ENCODE measurements around the gene C1QTNF12.

The C1QTNF12 gene

DNA sequence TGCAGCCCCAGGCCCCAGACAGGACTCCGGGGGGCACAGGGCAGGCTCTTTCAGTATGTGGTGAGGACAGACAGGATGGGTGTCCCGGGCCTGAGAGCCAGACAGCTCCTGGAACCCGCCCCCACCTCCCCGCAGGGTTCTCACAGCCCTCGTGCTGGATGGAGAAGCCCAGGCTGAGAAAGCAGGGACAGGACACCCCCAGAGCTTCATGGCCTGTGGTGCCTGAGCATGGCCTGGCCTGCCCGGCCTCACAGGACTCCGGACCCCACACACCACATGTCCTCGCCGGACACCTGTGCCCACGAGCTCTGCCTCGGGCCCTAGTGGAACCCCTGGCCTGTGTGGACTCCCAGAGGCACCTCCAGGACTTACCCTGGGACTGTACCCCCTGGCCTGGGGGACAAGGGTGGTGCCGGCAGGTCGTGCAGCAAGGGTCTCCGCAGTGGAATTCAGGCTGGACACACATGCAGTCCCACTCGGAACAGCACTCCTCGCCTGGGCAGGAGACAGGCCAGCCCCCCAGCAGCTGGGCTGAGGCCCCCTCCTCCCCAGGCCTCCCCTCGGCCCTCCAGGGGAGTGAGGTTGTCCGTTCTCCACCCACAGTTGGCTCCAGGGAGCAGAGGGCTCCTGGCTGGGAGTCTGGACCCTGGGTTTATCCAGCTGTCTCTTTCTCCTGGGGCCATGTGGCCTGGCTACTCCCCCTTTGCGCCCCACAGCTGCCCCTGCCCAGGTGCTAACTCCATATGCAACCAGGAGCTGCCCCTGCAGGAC lies 41.3 kb downstream of the C1QTNF12 start:
- Histone ChIP-seq H3K4me3 (replicated peaks; ENCODE audit: insufficient read depth, low read length) (no peak overlapping the region), H3K27ac (replicated peaks) (no peak overlapping the region), H3K27me3 (ENCODE audit: insufficient read depth, poor library complexity, severe bottlenecking) (peaks cover 56% of the 10 kb centered on the region)
- no peak for DNase-seq (ENCODE audit: low read depth in 1 of 2, low spot score in 1 of 2)
- TF ChIP-seq SPI1 (IDR thresholded peaks at IDR 0.05; ENCODE audit: borderline replicate concordance, low read depth), result no peak

DNA sequence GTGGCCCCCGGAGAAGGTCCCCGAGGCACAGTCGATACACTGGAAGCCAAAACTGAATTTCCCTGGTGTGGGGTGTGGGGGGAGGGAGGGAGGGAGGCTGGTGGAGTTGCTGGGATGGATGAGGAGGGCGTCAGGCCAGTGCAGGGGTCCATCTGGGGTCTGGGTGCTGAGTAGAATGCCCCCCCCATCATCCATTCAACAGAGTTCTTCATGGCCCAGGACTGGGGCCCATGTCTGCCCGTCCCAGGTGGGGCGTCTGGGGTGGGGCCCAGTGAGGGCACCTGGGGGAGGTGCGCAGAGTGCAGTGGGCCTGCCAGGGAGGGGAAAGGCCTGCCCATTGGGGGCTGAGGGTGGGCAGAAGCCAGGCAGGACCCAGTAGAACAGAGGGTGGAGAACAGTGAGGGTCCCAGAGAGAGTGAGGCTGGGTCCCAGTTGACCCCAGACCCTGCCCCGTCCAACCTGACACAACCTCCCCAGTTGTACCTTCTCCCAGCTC lies 42.0 kb downstream of the C1QTNF12 start:
- TF ChIP-seq, protein P1, sequence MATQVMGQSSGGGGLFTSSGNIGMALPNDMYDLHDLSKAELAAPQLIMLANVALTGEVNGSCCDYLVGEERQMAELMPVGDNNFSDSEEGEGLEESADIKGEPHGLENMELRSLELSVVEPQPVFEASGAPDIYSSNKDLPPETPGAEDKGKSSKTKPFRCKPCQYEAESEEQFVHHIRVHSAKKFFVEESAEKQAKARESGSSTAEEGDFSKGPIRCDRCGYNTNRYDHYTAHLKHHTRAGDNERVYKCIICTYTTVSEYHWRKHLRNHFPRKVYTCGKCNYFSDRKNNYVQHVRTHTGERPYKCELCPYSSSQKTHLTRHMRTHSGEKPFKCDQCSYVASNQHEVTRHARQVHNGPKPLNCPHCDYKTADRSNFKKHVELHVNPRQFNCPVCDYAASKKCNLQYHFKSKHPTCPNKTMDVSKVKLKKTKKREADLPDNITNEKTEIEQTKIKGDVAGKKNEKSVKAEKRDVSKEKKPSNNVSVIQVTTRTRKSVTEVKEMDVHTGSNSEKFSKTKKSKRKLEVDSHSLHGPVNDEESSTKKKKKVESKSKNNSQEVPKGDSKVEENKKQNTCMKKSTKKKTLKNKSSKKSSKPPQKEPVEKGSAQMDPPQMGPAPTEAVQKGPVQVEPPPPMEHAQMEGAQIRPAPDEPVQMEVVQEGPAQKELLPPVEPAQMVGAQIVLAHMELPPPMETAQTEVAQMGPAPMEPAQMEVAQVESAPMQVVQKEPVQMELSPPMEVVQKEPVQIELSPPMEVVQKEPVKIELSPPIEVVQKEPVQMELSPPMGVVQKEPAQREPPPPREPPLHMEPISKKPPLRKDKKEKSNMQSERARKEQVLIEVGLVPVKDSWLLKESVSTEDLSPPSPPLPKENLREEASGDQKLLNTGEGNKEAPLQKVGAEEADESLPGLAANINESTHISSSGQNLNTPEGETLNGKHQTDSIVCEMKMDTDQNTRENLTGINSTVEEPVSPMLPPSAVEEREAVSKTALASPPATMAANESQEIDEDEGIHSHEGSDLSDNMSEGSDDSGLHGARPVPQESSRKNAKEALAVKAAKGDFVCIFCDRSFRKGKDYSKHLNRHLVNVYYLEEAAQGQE (IDR thresholded peaks at IDR 0.05; ENCODE audit: insufficient replicate concordance, low read depth), result no peak
- TF ChIP-seq, protein P2, sequence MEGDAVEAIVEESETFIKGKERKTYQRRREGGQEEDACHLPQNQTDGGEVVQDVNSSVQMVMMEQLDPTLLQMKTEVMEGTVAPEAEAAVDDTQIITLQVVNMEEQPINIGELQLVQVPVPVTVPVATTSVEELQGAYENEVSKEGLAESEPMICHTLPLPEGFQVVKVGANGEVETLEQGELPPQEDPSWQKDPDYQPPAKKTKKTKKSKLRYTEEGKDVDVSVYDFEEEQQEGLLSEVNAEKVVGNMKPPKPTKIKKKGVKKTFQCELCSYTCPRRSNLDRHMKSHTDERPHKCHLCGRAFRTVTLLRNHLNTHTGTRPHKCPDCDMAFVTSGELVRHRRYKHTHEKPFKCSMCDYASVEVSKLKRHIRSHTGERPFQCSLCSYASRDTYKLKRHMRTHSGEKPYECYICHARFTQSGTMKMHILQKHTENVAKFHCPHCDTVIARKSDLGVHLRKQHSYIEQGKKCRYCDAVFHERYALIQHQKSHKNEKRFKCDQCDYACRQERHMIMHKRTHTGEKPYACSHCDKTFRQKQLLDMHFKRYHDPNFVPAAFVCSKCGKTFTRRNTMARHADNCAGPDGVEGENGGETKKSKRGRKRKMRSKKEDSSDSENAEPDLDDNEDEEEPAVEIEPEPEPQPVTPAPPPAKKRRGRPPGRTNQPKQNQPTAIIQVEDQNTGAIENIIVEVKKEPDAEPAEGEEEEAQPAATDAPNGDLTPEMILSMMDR (IDR thresholded peaks at IDR 0.05; ENCODE audit: insufficient read depth, low read length), result no peak
- no peak for TF ChIP-seq POLR2AphosphoS5 (IDR thresholded peaks at IDR 0.05; ENCODE audit: low read depth)
- no peak for TF ChIP-seq GABPA (IDR thresholded peaks at IDR 0.05; ENCODE audit: low read depth)
- TF ChIP-seq SPI1 (IDR thresholded peaks at IDR 0.05; ENCODE audit: borderline replicate concordance, low read depth), result no peak
- Histone ChIP-seq H3K27ac (replicated peaks) (no peak overlapping the region), H3K4me3 (replicated peaks; ENCODE audit: insufficient read depth, low read length) (no peak overlapping the region), H3K27me3 (ENCODE audit: insufficient read depth, poor library complexity, severe bottlenecking) (peaks cover 62% of the 10 kb centered on the region)
- no peak for DNase-seq (ENCODE audit: low read depth in 1 of 2, low spot score in 1 of 2)

DNA sequence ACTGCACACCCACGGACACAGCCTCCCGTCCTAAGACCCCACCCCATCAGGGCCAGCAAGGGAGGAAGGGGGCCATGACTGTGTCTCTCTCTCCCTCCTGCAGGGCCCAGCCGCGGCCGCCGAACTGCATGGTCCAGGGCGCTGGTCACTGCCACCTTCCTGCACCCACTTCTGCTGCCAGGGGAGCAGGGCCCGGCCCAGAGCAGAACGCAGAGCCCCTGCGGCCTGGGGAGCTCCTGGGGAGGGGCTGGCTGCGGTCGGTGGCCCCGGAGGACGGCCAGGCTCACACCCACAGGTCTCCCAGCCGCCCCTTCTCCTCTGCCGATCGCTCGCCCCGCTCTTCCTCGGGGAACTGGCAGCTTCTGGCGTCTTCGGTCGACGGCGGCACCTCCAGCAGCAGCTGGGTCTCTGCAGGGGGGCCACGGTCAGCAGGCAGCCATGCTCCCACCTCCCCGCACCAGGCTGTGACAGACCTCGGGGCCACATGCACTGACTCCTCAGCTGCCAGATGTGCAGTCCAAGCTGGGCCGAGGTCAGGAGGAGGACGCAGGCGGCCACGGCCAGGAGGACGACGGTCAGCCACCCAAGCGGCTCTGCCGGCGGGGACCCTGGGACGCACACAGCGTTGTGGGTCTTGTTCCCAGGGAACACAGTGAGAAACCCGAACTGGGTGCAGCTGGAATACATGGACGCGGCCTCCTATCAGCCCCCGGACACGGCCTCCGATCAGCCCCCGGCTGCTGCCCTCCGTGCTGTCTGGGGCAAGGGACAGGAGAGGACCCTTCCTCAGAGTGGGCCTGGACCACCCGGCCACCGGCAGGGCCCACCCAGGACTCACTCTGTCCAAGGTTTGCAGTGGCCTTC lies 42.7 kb downstream of the C1QTNF12 start:
- H3K27ac ChIP-seq (replicated peaks), result no peak overlapping the region
- no peak for DNase-seq (ENCODE audit: low read depth in 1 of 2, low spot score in 1 of 2)
- H3K4me3 ChIP-seq (replicated peaks; ENCODE audit: insufficient read depth, low read length), result no peak overlapping the region
- TF ChIP-seq, protein P1 (IDR thresholded peaks at IDR 0.05; ENCODE audit: insufficient replicate concordance, low read depth), result no peak
- TF ChIP-seq, protein P2 (IDR thresholded peaks at IDR 0.05; ENCODE audit: insufficient read depth, low read length), result no peak
- TF ChIP-seq SPI1 (IDR thresholded peaks at IDR 0.05; ENCODE audit: borderline replicate concordance, low read depth), result no peak
- TF ChIP-seq GABPA (IDR thresholded peaks at IDR 0.05; ENCODE audit: low read depth), result no peak
- TF ChIP-seq POLR2AphosphoS5 (IDR thresholded peaks at IDR 0.05; ENCODE audit: low read depth), result no peak
- H3K27me3 ChIP-seq (ENCODE audit: insufficient read depth, poor library complexity, severe bottlenecking), result peaks cover 66% of the 10 kb centered on the region

Data from HL-60 (cell line).